GM19193 (cell line): Measurements from ENCODE around the gene FBXO34.

Experiments
- POLR2A ChIP-seq: IDR thresholded peaks from 4 replicates; pipeline ENCODE4 v1.6.1; 2011; ENCODE audit not compliant: insufficient read depth, insufficient read length; ENCODE audit errors: extremely low read depth

Gene FBXO34

DNA sequence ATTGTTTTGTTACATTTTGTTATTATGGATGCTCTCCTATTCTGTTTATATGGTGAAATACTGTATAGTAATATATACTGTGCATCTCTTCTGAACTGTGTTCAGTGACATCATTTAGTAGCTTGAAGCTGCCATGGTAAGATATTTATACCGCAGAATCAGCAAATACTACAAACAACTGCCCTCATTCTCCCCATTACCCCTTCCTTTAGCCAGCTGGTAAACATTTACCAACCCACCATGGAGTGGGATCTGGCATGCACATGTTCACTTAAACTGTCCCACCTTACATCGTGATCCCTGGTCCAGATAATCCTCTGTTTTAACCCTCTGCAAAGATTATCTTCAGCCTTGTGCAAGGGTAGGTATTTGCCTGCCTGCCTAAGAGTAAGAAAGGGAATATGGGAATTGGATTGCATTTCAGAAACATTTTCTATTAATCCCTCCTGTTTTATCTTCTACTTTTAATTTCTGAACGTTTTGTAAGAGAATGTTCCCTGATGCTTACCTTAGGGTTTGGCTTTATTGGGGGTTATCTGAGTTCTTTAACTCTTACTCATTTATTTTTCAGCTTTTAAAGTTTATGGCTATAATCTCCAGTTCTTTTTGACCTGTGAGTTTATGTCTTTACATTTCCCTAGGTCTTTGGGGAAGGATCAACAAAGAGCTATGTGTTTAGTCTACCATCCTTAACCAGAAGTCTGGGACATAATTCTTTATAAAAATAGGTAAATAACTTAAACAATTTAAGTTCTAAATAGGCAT is 46.5 kb downstream of the FBXO34 start:
- TF ChIP-seq POLR2A = no peak

DNA sequence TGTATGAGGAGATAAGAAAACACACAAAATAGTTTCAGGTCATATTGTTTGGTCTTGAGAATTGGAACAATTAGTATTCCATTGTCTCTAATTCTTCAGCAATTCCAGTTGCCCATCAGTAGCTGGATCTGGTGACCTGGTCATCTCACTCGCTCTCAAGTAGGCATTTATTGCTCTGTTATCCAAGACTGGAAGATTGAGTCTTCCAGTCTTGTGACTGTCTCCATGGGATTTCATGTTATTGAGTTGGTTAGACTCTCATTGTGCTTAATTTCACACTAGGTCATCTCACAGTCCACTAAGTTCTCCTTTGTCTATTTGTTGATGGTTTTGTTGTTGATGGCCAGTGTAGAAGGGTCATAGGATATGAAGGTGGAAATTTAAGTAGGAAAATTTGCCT is 47.5 kb downstream of the FBXO34 start:
- no peak for TF ChIP-seq POLR2A

DNA sequence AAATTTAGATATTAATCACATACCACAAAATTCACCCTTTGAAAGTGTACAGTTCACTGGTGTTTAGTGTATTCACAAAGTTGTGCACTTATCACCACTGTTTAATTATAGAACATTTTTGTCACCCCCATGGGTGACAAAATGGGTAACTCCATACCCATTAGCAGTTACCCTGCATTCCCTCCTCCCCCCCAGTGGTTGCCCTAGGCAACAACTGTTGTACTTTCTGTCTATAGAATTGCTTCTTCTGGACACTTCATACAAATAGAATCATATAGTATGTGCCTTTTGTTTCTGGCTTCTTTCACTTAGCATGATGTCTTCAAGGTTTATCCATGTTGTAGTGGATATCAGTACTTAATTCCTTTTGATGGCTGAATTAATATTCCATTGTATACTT is 52.7 kb downstream of the FBXO34 start:
- no peak for TF ChIP-seq POLR2A

GRCh38 chr14:55324812-55325211 is 53.6 kb downstream of the FBXO34 start:
- TF ChIP-seq POLR2A = no peak

- no peak for TF ChIP-seq POLR2A
Measured at GRCh38 chr14:55327179-55327578, 56.0 kb downstream of the FBXO34 start.

GRCh38 chr14:55328317-55328716 is 57.1 kb downstream of the FBXO34 start:
- no peak for TF ChIP-seq POLR2A

DNA sequence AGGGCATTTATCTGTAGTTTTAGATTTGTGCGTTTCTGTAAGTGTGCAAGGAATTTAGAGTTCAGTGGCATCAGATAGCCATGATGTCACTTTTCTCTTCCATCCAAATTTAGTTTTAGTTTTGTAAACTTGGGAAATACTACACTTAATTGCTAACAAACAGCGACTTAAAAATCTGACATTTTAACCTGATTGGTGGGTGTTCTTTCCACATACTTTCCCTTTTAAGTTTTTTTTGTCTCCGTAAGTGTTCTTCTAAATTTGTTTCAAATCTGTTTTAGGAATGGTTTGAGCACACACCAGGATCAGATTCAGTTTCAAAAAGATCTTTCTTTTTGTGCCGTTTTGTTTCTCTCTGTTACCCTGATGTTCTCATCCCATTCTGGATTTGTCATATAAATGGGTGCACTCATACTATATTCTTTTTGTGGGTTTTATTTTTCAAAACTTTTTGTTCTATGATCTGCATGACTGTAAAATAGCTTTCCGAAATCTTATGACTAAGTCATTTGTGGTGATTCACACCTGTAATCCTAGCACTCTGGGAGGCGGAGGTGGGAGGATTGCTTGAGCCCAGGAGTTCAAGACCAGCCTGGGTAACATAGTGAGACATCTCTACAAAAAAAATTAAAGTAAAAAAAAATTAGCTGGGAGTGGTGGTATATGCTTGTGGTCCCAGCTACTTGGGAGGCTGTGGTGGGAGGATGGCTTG is 58.9 kb downstream of the FBXO34 start:
- TF ChIP-seq POLR2A = no peak

- no peak for TF ChIP-seq POLR2A
Measured at GRCh38 chr14:55332654-55333570, 61.7 kb downstream of the FBXO34 start.

- no peak for TF ChIP-seq POLR2A
Measured at GRCh38 chr14:55333711-55334485, 62.7 kb downstream of the FBXO34 start.

GRCh38 chr14:55336162-55336561 is 64.9 kb downstream of the FBXO34 start:
- no peak for TF ChIP-seq POLR2A

DNA sequence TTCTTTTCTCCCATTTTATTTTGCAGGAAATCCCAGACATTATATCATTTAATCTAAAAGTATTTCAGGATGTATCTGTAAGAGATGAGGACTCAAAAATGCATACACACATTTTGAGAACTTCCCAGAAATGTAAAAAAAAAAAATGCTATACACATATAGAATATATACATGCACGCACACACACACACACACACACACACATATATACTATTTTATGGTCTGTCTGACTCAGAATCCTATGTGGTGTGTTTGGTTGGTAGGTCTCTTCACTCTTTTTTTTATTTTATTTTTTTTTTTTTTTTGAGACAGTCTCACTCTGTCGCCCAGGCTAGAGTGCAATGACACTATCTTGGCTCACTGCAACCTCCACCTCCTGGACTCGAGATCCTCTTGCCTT is 65.5 kb downstream of the FBXO34 start:
- TF ChIP-seq POLR2A = no peak

DNA sequence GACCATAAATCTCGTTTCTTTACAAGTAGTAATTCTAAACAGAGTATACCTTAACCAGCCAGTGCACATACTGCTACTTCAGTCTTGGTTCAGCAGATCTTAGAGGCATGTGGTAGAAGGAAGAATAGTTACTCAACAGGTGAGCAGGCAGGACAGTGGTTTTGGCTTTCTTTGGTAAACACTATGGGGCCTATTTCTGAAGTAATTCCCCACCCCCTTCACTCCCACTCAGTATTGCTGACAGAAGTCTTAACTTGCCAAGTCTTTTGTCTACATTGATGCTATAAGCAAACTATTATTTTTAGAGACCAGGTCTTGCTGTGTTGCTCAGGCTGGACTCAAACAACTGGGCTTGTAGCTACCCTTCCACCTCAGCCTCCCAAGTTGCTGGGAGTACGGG is 68.5 kb downstream of the FBXO34 start:
- TF ChIP-seq POLR2A = no peak

DNA sequence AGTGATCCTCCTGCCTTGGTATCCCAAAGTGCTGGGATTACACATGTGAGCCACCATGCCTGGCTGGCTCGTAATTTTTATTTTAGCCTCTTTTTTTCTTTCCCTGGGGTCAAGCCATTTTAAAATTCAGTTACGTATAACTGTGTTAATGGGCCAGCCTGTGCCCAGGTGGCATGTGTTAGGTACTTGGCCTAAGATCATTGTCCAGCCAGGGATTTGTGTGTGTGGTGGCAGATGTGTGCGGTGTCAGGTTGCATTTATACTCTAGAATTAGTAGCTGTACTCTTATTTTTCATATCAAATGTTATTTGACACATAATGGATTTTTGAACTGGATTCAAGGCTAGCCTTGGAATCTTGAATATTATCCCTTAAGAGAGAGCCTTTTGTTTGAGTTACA is 69.3 kb downstream of the FBXO34 start:
- TF ChIP-seq POLR2A = no peak

- no peak for TF ChIP-seq POLR2A
Measured at GRCh38 chr14:55341781-55342180, 70.6 kb downstream of the FBXO34 start.
